GM19240 (cell line): Measurements from ENCODE around the gene PAX2.

Experiments
- DNase-seq: peaks from one replicate; pipeline ENCODE4 v3.0.0; 2011; ENCODE audit warnings: low spot score; ENCODE audit not compliant: insufficient read length

PAX2 gene

DNA sequence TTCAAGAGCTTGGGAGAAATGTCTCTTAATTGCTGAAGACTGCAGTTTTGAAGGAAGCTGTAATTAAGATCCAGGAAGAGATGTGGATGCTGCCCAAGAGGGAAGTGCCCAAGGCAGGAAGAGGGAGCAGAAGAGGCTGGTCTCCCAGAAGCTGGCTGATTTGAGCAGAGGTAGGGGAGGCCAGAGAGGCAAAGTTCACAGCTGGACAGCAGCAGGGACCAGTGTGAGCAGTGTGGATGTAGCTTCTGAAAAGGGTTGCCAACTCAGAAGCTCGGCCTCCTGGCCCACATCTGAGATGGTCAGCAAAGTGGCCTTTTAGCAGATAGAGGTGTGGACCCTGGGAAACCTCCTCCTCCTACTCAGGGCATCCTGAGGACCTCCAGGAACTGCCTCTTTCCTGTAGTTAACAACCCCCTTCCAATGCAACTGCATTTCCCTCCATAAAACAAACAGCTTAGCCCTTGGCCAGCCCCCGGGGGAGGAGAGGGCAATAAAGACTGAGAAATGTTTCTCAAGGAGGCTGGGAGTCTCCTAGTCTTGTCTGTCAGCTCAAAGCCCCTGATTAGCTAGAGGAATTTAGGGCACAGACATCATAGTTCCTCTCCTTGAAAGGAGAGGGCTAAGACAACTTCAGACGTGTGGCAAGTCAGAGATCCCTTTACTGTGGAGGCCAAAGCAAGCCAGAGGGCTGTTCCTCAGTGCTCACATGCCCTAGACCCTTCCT, 69.5 kb downstream of the PAX2 start:
- DNase-seq: no peak

DNA sequence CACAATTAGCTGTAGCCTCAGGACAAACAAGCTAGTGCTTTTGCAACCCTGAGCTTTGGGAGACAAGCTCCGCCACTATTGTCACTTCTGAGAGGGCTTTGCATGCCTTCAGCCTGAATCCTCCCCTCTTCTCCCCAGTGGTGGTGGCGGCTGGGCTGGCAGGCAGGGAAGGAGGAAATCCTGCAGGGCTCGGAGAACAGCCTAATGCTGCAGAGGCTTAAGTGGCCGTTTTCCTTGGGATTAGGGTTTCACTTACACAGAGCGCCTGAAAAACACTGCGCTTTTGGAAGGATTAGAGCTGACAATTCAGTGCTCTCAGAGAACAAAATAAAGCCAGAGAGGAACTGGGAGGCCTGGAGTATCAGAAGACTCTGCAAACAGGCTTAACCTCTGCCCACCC, 71.3 kb downstream of the PAX2 start:
- DNase-seq: no peak

DNA sequence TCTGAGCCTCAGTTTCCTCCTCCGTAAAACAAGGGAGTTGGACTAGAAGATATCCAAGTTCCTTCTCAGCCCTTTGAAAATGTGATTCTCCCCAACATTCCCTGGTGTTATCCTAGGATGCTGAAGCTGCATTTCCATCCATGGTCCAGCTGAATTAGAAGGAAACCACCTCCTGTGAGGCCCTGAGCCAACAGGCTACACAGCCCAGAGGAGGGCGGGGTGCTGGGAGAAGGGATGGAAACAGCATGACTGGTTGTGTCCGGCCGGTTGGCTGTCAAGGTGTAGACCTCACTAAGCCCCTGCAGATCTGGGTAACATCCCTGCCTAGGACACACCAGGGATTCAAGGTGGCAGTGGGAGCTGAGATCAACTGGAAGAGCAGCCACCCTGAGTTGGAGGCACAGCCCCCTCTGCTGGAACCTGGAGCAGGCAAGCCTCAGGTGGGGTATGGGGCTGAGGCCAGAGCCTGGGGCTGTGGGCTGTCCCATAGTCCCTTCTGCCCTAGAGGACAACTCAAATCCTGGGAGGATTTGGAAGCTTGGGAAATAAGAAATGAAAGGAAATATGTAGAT, 72.0 kb downstream of the PAX2 start:
- DNase-seq: no peak

DNA sequence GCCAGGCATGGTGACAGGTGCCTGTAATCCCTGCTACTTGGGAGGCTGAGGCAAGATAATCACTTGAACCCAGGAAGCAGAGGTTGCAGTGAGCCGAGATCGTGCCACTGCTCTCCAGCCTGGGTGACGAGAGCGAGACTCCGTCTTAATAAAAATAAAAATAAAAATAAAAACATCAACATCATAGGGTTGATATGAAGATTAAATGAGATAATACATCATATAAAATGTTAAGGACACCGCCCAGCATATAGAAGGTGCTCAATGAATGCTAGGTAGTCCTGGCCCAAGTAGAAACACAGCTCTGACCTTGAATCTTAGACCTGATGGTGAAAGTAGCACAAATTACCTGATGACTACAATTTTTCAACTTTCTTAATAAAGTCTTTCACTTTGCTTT, 74.0 kb downstream of the PAX2 start:
- DNase-seq: no peak

DNA sequence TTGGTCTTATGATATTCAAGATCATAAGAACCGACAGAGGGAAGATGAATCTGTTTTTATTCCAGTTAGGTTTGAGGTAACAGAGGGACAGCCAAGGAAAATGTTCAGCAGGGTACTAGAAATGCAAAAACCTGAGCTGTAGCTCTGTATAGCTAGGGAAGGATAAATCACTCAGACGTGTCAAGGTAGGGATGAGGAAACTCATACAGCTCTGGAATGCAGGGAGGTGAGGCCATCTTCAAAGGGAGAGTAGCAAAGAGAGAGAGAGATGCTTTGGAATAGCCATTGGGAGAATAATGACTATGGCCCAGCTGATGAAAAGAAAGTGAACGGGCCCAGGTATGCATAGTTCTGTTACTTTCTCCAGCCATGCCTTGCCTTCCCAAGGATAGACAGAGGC, 77.8 kb downstream of the PAX2 start:
- DNase-seq: no peak

DNA sequence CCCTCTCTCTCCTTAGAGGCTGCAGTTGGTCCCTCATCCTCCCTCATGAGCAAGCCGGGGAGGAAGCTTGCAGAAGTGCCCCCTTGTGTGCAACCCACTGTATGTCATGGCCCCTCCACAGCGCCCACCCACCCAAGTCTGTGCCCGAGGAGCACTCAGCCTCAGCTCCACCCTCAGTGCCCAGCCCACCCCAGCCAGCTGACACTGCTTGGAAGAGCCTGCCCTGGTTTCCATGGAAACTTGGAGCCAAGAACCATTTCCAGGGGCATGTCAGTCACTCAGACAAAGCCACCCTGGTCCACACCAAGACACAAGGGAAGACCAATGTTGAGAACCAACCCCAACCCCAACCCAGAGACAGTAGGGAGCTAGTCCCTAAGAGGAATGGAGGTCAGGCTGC, 79.5 kb downstream of the PAX2 start:
- no peak for DNase-seq

DNA sequence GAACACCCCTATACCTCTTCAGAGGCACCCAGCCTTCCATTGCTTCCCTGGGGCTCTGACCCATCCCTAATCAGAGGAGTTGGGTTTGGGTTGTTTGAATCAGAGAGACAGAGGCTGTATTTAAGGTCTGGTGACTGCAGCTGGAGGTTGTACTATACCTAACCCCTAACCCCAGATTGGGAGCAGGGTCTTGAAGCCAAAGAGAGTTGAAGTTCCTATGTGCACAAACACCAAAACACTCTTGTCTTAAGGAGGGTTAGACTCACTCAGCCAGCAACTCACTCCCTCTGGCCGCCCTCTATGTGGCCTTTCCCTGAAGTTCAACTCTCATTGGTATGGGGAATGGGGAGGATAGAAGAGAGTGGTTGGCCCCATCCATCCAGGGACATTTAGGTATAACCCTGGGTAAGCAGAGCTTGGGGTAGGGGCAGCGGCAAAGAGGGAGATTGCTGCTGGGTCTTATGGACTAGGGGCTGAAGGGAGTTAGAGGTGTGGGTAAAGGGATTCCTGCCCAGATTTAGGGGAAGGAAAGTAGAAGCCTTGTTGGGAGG, 80.0 kb downstream of the PAX2 start:
- no peak for DNase-seq

DNA sequence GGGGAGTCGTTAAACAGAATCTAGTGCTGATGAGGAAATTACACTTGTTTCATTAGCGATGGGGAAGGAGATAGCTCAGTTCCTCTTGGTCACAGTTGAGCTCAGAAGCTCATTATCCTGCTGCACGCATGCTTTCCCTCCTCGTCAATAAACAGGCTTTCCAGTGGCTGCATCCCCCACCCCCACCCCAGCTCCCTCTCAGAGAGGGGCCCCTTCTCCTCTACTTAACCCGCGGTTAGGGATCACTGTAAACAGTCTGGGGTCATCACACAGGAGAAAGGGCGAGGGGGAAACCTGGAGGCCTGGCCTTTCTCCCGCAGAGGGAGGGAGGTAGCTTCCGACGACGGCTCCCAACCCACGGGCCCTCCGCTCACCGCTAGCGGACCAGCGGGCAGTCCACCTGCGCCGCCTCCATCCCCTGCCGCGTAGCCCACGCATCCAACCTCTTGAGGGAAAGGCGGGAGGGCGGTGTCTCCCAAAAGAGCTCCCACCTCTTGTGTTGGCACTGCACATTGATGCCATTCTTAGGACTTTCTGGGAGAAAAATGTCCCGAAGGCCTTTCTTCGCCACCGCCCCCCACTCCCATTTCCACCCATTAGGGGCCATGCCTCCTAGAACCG, 80.8 kb downstream of the PAX2 start:
- no peak for DNase-seq

DNA sequence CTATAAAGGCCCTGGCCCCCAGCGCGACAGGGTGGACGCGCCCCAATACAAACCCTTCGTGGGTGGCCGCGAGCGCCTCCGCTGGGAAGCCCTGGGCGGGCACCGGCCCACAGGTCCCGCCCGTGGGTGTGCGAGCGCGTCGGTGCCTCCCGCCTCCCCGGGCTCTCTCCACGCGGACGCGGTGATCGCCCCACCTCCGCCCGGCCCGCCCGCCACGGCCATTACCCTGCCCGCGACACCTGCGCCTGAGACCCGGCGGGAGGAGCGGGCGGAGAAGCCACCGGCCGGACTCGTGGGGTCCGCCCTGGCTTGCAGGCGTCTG, 81.2 kb downstream of the PAX2 start:
- no peak for DNase-seq

DNA sequence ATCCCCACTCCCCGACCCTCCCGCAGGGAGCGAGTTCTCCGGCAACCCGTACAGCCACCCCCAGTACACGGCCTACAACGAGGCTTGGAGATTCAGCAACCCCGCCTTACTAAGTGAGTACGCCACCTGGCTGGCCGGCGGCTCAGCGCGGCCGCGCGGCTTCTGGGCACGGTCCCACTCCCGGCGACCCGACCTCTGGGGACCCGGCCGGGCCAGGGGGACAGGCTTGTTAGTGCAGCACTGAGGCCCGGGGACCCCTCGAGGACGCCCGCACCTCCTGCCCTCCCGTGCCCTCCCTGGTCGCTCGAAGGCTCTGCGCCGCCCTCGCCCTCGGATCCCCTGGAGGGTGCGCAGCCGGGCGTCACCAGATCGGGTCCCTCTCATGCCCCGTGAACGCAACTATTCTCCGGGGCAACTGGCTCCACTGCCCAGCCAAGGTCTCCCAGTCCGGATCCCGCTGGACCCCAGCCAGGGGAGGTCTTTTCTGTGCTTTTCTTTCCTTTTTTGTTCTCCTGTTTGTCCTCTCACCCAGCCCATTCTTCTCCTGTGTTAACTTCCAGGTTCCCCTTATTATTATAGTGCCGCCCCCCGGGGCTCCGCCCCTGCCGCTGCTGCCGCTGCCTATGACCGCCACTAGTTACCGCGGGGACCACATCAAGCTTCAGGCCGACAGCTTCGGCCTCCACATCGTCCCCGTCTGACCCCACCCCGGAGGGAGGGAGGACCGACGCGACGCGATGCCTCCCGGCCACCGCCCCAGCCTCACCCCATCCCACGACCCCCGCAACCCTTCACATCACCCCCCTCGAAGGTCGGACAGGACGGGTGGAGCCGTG, 81.8 kb downstream of the PAX2 start:
- no peak for DNase-seq

DNA sequence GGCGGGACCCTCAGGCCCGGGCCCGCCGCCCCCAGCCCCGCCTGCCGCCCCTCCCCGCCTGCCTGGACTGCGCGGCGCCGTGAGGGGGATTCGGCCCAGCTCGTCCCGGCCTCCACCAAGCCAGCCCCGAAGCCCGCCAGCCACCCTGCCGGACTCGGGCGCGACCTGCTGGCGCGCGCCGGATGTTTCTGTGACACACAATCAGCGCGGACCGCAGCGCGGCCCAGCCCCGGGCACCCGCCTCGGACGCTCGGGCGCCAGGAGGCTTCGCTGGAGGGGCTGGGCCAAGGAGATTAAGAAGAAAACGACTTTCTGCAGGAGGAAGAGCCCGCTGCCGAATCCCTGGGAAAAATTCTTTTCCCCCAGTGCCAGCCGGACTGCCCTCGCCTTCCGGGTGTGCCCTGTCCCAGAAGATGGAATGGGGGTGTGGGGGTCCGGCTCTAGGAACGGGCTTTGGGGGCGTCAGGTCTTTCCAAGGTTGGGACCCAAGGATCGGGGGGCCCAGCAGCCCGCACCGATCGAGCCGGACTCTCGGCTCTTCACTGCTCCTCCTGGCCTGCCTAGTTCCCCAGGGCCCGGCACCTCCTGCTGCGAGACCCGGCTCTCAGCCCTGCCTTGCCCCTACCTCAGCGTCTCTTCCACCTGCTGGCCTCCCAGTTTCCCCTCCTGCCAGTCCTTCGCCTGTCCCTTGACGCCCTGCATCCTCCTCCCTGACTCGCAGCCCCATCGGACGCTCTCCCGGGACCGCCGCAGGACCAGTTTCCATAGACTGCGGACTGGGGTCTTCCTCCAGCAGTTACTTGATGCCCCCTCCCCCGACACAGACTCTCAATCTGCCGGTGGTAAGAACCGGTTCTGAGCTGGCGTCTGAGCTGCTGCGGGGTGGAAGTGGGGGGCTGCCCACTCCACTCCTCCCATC, 82.7 kb downstream of the PAX2 start:
- no peak for DNase-seq

DNA sequence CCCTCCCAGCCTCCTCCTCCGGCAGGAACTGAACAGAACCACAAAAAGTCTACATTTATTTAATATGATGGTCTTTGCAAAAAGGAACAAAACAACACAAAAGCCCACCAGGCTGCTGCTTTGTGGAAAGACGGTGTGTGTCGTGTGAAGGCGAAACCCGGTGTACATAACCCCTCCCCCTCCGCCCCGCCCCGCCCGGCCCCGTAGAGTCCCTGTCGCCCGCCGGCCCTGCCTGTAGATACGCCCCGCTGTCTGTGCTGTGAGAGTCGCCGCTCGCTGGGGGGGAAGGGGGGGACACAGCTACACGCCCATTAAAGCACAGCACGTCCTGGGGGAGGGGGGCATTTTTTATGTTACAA, 83.3 kb downstream of the PAX2 start:
- no peak for DNase-seq

DNA sequence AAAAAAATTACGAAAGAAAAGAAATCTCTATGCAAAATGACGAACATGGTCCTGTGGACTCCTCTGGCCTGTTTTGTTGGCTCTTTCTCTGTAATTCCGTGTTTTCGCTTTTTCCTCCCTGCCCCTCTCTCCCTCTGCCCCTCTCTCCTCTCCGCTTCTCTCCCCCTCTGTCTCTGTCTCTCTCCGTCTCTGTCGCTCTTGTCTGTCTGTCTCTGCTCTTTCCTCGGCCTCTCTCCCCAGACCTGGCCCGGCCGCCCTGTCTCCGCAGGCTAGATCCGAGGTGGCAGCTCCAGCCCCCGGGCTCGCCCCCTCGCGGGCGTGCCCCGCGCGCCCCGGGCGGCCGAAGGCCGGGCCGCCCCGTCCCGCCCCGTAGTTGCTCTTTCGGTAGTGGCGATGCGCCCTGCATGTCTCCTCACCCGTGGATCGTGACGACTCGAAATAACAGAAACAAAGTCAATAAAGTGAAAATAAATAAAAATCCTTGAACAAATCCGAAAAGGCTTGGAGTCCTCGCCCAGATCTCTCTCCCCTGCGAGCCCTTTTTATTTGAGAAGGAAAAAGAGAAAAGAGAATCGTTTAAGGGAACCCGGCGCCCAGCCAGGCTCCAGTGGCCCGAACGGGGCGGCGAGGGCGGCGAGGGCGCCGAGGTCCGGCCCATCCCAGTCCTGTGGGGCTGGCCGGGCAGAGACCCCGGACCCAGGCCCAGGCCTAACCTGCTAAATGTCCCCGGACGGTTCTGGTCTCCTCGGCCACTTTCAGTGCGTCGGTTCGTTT, 83.9 kb downstream of the PAX2 start:
- DNase-seq: no peak

DNA sequence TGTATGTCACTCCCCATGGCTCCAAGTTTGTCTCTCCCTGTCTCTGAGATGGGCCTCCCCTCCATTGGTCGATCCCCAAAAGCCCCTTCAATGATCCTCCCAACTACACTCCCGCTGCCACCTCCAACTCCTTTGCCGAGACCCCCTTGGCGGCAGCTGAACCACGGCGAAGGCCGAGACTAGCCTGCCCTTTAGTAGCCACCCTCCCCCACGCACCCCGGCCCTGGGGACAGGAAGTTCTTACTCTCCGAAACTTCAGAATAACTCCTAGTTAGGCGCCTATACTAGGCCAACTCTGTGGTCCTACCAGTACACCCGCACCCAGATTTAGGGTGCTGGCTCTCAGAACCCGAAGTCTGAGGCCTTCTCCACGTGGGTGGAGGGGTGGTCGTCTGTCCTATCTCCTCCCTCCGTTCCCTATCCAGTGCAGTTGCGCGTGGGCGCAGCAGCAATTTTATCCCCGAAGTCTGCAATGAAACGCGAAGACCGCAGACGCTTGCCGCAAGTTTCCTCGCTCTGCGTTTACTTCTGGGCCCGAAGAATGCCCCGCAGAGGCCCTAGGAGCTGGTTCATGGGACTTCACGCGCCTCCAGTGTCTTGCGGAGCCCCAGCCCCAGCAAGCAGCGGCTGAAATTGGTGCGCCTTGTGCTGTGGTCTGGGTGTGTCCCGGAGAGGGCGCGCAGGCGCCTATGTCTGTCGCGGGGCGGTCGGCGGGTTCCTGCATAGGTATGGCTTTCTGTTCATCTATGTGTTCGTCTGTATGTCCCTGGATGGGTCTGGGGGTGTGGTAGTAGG, 84.7 kb downstream of the PAX2 start:
- DNase-seq: no peak

DNA sequence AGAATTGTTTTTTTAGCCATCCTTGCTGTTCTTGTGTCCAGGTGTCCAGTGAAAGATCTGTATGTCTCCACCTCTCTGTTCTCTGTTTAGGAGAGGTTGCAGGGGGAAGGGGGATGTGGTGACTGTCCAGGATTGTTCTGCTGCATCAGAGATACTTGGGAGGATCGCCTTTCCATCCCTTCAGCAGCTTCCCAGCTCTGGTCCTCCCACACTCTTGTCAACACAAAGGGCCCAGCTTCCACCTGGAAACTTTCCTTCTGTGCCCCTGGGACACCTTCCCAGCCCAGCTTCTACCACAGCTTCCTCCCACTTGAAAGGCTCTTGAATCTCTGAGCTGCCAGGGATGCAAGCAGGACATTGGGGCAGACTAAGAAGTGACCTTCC, 85.3 kb downstream of the PAX2 start:
- DNase-seq: no peak

DNA sequence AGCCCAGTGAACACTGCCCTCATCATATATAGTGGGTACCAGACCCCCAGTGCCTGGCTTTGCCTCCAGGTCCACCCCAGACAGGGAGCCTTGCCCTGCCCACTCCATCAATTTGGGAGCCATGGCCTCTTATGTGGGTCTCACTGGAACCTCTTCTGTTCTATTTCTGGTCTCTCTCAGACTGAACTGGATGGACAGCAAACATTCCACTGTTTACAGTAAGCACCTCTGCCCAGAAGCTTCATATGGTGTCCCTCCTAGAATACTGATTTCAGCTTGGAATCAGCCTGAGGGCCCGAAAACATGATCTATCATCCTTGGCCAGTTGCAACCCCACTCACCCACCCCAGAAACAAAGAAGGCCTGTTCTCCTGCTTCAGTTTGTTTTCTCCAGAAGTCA, 86.4 kb downstream of the PAX2 start:
- DNase-seq: no peak

DNA sequence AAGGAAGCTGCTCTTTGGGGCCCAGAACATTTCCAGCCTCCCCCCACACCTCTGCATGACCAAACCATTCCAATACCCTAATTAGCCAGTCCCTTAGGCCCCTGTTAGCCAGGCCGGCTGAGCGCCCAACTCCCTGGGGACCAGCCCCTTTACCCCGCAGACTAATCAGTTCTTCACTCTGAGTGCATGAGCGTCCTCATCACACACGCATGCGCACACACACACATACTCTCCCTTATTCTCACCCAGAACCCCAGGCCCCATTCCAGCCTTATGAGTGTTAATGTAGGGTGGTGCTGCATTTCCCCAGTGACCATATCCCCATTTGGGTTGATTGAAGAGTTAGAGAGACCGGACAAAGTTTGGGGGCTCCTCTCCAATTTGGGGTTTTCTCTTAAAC, 90.4 kb downstream of the PAX2 start:
- no peak for DNase-seq

DNA sequence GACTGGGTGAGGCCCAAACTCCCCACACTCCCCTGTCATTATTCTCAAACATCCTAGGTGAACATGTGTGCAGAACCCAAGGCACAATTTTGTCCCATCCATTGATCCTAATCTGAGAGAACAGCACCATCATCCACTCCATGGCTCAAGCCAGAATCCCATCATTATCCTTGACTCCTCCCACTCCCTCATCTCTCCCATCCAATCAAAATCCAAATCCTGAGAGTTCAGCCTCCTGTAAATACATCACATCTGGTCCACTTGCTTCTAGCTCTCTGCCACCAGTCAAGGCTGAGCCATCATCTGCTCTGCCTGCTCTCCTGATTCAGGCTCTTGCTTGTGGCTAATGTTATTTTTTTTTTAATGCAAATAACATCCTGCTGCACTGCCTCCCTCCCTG, 91.5 kb downstream of the PAX2 start:
- no peak for DNase-seq

DNA sequence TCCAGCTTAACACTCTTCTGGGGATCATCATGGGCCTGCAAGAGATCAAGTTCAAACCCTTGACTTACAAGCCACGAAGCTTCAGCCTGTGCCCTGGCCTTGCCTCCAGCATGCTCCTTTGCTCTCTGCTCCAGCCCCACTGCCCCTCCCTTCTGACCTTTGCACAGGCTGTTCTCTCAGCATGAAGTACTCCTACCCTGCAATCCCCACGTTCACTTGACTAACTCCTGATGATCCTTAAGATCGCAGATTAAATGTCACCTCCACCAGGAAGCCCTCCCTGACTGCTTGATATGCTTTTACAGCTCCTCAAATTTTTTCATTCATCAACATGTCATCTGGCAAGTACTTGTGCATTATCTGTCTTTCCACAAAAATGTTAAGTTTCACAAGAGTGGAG, 91.9 kb downstream of the PAX2 start:
- DNase-seq: no peak

DNA sequence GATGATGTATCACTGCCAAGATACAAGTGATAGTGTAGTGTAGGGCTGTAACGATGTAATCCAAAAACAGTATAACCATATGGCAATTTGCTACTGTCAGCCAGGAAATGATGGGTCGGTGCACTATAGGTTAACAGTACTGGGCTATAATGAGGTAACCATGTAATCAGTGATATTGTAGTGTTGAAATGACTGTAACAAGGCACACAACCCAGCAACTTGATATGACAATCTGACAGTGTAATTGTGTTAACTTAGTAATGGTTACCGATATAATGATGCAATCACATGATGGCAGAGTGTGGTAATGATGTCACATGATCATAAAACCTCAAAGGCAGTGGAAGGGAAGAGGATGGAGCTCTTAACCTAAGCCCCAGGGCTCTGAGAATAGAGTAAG, 93.6 kb downstream of the PAX2 start:
- no peak for DNase-seq
